Esophagus squamous epithelium (tissue), 4 donors: Measurements from ENCODE around the gene ZMYND10.

Experiments
- CTCF ChIP-seq, 6 experiments: fragments of 450-650 bp in 4 of 6; fragments of 200-600 bp in 2 of 6; sonication (generic) in 2 of 6; IDR thresholded peaks; one replicate each; pipeline ENCODE4 v1.5.1; 2016 to 2019; ENCODE audit warnings: antibody characterized with exemption in 6 of 6, mild to moderate bottlenecking in 4 of 6, moderate library complexity in 4 of 6
- POLR2A ChIP-seq, 4 donors: fragments of 450-650 bp; IDR thresholded peaks; one replicate each; pipeline ENCODE4 v1.6.1; 2017; ENCODE audit warnings: antibody characterized with exemption in 4 of 4, mild to moderate bottlenecking in 4 of 4, moderate library complexity in 3 of 4

- TF ChIP-seq CTCF (IDR thresholded peaks at IDR 0.05), result no peak
- no peak for TF ChIP-seq POLR2A (IDR thresholded peaks at IDR 0.05)
Observed at GRCh38 chr3:50365842-50366220, 20.3 kb upstream of the ZMYND10 start.
